ENCODE data around the gene PBXIP1.
"Not testable (repeated sequence)": the region's sequence is repeated elsewhere in the genome, so short reads cannot be mapped to it uniquely, and the experiment has no call there.

The PBXIP1 gene

DNA sequence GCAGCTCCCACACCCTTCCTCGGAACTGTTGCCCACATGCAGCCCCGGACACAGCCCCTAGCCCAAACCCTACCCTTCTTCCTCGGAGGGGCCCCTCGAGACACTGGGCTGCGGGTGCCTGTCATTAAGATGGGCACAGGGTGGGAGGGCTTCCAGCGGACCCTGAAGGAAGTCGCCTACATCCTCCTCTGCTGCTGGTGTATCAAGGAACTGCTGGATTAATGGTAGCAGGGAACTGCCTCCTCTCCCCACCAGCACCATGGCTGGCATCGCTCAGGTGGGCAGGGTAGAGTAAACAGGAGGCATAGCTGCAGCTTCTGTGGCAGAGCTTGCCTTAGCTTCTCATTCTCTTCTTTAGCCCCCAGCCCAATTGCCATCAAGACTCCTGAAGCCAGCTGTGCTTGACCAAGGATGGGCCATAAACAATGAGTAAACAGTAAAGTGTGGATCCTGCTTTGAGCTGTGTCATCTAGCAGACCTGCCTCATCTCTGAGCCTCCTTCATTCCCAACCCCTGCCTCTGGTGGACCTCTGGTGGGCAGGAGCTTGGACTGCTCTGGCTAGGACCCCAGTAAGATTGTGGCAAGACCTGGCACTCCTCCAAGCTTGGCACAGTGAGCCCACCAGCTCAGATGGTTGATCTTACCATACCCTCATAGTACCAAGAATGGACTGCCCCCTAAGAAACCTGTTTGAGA is 37.8 kb upstream of the PBXIP1 start, which contains the start of gene LENEP:
TSS of gene LENEP (plus strand) at position 15 of the 697 bp plus-strand sequence. CDS start at position 37, 22 bp downstream.
- DNase-seq: no peak

DNA sequence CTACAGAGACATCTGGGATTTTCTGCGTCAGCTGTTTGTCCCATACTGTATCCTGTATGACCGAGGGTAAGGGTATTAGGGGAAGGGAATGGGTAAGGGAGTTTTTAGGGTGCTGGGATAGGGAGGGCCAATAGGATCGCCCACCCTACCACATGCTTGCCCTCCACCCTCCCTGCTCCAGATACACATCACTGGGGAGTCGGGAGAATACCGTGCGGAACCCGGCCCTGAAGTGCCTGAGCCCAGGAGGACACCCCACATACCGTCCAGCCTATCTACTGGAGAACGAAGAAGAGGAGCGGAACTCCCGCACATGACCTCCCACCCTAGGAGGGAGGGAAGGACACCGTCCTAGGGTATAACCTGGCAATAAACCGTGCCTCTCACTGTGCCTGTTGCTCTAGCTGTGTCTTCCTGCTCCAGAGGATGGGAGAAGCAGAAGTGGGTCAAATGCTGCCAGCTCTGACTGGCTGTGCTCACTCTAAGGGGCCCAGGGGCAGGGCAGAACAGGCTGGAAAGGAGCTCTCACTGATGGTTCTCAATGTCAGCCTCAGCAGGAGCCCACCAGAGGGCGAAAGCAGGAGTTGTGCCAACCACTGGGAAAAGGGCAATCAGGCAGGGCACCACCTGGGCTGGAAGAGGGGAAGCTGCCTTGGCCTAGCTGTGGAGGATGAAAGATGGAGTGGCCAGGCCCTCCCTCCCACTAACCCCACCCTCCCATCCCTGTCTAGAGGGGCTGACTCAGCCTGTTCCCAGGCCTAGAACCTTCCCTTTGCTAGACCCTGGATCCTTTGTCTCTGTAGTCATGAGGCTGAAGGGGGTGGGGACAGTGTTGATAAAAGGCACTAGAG is 37.0 kb upstream of the PBXIP1 start:
- DNase-seq: no peak

DNA sequence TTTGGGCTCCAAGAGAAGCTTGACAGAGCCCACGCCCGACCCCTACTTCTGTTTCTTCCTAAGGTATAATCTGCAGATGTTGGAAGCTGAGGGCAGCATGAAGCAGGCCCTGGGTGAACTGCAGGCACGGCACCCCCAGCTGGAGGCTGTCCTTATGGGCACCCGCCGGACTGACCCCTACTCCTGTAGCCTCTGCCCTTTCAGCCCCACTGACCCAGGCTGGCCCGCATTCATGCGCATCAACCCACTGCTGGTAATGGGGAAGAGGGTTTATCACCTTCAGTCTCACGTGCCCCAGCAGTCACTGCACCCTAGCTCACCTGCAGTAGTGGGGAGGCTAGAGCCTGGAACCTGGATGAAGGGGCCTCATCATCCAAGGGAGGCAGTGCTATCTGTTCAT is 34.4 kb upstream of the PBXIP1 start:
- no peak for DNase-seq

DNA sequence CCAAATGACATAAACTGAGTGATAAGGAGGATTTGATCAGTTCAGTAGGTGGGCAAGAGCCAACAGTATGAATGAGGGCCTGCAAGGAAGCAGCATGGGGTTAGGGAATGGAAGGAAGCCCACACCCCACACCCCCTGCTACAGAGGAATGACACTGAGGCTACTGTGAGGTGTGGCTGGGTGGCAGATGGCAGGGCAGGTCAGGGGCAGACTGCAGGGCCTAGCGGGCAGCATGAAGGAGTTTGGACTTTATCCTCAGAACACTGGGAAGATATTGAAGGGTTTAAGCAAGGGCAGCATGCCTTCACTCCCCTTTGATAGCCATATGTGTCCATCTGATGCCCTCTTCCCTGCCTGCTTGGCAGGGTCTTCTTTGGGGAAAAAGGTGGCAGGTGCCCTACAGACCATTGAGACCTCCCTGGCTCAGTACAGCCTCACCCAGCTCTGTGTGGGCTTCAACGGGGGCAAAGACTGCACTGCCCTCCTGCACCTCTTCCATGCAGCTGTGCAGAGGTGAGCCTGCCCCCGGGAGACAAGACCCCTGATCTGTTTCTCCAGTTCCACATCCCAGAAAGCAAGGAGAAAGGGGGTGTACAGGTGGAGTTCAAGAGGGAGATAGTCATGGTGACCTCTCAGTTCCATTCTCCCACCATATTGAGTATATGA is 33.4 kb upstream of the PBXIP1 start:
- no peak for DNase-seq

DNA sequence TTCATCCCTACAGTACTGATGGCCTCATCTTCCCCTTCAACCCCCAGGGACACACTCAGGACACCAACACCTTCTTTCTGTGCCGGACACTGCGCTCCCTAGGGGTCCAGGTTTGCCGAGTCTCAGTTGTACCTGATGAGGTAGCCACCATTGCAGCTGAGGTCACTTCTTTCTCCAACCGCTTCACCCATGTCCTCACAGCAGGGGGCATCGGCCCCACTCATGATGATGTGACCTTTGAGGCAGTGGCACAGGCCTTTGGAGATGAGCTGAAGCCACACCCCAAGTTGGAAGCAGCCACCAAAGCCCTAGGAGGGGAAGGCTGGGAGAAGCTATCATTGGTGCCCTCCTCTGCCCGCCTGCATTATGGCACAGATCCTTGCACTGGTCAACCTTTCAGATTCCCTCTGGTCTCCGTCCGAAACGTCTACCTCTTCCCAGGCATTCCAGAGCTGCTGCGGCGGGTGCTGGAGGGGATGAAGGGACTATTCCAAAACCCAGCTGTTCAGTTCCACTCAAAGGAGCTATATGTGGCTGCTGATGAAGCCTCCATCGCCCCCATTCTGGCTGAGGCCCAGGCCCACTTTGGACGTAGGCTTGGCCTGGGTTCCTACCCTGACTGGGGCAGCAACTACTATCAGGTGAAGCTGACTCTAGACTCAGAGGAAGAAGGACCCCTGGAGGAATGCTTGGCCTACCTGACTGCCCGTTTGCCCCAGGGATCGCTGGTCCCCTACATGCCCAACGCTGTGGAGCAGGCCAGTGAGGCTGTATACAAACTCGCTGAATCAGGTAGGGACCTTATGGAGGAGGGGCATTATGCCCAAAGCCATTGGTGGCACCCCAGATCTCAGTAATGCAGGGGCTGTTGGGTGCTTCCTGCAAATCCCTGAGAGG is 32.4 kb upstream of the PBXIP1 start:
- DNase-seq: no peak

DNA sequence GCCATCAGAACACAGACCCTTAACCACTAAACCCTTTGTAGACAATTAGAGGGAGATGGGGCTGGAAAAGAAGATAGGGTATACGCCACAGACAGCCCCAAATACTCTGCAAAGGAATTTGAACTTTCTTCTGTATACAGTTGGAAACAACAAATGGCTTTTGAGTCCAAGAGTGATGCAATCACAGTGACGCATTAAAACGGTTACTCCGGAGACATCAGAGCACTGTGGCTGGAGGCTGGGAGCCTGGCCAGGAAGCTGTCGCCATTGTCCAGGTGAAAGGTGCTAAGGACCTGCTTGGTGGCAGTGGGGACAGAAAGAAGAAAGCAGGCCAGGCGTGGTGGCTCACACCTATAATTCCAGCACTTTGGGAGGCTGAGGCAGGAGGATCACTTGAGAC is 31.4 kb upstream of the PBXIP1 start:
- DNase-seq: no peak

DNA sequence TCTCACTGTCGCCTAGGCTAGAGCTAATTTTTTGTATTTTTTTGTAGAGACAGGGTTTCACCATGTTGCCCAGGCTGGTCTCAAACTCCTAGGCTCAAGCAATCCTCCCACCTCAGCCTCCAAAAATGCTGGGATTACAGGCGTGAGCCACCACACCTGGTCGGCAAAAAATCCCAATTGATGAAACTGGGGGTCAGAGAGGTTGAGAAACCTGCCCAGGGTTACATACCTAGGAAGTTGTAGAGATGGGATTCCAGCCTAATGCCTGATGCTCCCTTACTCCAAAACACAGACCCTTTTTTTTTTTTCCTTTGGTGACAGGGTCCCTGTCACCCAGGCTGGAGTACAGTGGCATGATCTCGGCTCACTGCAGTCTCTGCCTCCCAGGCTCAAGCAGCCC is 30.8 kb upstream of the PBXIP1 start:
- DNase-seq: not testable (repeated sequence)

DNA sequence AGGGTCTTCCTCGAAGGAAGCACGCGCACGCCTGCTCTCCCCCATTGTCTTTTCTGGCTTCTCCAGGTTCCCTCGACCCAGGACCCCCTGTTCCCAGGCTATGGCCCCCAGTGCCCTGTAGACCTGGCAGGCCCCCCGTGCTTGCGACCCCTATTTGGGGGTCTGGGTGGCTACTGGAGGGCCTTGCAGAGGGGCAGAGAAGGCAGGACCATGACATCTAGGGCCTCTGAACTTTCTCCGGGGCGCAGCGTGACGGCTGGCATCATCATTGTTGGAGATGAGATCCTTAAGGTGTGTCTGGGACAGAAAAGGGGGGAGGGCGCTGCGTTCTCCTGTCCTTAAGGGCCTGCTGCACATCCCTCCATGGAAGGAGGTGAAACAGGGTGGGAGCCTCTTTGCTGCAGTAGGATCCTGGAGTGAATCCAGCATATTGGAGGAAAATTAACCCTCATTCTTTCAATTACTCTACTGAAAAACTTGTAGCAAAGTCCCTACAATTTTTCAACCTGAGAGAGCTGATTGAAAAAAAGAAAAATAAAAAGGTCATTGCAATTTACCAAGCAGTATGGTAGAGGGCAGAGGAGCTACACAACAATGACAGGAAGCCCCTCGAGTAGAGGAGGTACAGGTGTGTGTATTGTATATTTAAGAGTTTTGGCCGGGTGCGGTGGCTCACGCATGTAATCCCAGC is 28.0 kb upstream of the PBXIP1 start:
- no peak for DNase-seq

DNA sequence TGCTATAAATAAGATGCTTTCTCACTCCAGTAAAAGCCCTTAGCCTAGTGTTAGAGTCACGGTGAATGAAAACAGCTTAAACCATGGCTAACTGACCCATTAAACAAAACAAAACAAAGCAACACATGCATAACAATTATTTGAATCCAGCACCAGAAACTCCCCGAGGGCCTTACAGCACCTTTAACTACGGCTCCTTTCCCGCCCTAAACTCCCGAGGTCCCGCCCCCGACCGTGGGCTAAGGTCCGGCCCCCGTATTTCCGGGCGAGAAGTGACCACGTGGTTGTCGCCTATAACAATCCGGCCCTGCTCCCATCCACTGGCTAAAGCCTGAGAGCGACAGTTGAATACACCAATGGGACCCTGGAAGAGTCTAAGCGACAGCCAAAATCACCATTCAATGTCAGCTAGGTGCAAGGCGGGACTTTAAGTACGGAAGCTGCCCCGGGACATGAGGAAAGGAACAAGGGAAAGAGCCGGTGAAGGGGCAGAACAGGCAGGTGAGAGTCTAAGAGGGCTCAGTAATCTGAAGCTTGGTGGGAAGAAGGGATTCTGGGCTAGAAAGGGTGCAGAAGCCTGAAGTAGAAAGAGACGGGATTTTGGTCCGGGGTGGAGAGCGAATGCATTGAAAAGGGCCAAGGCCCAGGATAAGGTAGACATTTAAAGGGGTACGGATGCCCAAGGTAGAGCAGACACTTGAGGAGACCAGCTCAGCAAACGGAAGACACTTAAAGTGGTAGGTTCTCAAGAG is 27.2 kb upstream of the PBXIP1 start, which contains the start of gene FLAD1:
TSS of gene FLAD1 (plus strand) at position 448 of the 752 bp plus-strand sequence. CDS start 351 bp downstream, outside the sequence.
- peak; percentile 94 for DNase-seq

DNA sequence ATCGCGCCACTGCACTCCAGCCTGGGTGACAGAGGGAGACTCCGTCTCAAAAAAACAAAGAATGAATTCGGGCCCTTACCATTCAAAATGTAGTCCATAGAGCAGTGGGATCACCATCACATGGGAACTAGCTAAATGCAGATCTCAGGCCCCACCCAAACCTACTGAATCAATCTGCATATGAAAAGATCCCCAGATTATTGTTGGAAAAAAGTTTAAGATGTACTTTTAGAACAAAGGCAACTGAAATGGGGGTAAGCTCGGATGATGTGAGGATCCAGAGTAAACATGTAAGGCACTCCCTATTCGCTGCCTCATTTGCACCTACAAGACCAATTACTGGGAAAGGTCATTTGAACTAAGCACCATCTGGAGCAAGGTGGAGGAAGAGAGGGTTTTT is 26.4 kb upstream of the PBXIP1 start:
- no peak for DNase-seq

DNA sequence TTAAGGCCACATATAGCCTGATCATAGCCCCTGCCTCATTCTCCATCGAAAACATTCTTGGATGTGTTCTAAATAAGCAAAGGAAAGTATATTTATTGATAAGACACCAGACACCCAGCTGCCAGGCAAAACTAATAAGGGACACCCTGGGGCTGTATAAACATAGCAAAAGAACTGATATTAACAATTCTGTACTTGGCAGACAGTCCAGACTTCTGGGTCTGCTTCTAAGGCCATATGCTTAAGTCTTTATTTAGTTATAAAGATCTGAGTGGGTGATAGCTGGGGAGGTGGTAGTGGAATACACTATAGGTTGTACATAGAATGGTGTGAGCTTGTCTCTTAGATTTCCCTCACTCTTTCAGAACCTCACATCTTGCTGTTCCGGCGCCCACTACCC is 22.5 kb upstream of the PBXIP1 start:
- DNase-seq: no peak

DNA sequence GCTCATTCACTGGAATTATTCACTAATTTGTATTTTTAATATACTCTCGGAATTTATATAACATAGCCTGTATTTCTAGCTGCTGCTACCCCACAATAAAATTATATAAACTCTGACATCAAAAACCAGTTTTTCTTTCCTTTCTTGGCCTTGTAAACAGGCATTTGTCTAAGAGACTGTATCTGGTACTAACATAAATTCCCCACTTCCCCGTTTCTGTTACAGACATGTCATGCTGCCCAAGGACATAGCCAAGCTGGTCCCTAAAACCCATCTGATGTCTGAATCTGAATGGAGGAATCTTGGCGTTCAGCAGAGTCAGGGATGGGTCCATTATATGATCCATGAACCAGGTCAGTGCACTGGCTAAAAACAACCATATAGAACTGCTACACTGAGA is 21.9 kb upstream of the PBXIP1 start:
- DNase-seq: not testable (repeated sequence)

DNA sequence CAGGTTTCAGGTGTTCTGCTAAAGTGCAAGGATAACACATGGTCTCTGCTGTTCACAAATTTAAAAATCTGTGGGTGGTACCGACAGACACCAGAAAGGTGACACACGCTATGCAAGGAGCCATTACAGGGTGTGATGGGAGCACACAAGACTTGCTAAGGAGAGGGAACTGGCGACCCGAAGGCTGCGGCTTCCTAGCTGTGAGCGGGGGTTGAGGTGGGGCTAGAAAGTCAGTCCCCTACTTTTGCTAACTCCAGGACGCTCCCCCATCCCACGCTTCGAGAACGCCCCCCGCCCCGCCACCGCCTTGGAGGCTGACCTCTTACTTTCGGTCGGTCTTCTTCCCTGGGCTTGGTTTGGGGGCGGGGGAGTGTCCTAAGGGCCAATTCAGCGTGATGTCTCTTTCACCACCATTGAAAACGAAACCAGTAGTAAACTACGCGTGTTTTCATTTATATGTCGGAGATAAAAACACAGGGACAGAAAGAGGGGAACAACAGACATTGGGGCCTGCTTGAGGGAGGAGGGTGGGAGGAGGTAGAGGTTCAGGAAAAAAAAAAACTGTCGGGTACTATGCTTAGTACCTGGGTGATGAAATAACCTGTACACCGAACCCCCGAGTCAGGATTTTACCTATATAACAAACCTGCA is 19.6 kb upstream of the PBXIP1 start:
- DNase-seq: no peak

DNA sequence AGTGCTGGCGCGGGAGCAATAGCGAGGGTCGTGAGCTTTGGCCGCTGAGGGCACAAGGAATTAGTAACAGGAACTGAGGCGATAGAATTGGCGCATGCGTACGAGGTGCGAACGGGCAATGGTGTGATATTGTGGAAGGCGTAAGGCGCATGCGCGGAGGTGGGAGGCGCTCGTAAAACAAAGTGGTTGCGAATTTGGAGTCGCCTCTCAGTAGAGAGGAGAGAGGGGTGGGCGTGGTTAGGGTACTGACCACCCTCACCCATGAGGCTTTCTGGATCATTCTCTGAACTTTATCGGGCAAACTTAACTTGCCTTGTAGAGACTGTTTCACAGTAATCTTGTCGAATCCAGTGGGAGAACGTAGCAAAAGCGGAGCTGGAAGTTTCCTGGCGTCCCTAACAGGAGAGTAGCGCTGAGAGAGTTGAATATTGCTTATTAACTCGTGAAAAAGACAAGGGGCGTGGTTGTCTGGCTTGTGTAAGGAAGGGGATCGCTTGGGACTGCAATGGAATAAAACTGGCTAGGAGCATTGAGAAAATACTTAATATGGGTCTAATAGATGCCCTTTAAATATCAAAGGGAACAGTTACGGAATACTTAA is 19.0 kb upstream of the PBXIP1 start:
- peak; percentile 92 for DNase-seq

DNA sequence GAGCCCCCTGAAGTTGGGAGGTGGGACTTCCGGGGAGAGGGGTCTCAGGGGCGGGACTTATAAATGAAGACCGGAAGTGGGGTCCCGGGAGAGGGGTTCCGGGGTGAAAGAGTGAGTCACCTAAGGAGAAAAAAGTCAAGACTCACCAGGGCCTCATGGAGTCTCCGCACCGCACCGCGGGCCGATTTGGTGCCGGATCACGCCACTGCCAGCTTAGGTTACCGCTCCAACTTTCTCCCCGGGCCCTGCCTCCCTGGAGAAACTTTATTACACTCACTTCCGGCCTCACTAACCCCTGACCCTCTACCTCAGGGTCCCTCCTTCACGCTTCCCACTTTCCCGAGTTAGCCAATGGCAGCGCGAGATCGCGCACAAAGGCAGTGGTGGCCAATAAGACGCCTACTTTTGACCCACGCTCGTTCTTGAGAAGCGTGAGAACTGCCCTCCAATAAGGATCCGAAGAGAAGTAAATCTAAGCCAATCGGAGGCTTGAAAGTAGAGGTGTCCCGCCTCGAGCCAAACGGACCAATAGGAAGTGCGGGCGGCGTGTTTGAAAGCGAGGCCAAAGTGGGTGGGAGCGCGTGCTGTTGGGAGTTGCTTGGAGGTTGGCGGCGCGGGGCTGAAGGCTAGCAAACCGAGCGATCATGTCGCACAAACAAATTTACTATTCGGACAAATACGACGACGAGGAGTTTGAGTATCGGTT is 18.4 kb upstream of the PBXIP1 start, which contains the start of gene CKS1B:
TSS of gene CKS1B (plus strand) at position 580 of the 706 bp plus-strand sequence. CDS start at position 645, 65 bp downstream.
- peak; percentile 93 for DNase-seq

DNA sequence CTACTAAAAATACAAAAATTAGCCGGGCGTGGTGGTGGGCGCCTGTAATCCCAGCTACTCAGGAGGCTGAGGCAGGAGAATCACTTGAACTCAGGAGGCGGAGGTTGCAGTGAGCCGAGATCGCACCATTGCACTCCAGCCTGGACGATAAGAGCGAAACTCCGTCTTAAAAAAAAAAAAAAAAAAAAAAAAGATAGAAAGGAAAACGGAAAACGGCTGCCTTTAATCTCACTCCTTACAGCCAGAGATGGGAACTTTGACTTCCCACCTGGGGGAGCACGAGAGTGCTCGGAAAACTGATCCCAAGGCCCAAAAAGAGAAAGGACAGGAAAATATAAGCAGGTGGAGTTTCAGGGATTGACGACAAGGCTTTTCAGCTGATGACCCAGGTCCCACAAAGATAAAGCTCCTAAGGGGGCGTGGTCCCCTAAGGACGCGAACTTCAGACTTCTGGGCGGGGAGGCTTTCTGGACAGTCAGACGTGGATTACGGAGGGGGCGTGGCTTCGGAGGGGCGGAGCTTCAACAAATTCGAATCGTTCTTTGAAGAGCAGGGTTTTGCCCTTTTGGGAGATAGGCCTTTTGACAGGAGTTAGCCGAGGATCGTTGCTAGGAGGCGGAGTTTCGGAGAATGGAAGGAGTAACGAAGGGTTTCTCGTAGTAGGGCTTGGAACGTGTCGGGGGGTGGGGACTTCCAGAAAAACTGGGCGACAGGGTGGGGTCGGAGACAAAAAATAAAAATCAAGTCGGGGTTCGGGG is 17.6 kb upstream of the PBXIP1 start:
- peak; percentile 91 for DNase-seq

DNA sequence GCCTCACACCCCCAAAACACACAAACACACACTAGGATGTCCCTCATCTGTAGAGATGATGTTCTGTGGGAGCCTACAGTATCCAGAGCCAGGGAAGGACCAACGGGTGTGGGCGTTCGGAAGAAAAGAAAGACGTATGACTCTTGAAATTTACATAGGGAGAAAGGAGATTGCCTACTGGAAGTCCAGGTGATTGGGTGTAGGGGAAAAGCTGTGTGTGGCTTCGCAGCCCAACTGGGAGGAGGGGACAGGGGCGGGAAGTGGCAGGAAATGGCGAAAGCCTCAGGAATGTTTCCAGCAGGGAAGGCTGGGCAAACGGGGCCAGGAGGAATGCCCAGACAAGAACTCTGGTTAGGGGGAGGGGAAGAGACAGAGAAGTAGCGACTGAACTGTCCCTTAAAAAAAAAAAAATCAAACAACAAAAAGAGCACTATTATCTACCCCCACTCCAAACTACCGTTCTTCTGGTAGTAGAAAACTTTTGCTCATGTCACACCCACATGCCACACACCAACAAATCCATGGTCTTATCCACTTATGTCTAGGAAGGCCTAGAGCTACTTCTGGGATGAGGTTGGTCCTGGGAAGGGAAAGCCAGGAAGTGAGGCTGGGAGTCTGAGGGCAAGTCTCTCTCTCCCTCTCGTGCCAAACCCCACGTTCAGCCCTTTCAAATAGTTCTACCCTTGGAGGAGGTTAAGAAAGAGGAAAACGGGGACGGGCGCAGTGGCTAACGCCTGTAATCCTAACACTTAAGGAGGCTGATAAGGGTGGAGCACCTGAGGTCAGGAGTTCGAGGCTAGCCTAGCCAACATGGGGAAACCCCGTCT is 16.8 kb upstream of the PBXIP1 start:
- DNase-seq: no peak

DNA sequence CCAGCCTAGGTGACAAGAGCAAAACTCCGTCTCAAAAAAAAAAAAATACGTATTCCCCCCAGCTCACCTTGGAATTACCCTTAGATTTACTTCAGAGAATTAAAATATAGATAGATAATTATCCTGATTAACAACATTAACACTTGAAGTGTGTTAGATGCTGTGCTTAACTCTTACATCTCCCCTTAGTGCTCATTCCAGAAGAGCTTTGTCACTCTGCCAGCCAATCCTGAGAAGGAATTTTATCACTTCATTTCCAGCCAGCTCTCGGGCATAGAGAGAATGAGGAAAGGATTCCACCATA is 16.3 kb upstream of the PBXIP1 start:
- DNase-seq: no peak
